BJ (cell line): ENCODE measurements around the gene ALDOB. TPM values are rescaled to one million over a fixed set of nuclear protein-coding genes. Genes with fewer than 3 reads are reported as not detected.

Experiments
- CTCF ChIA-PET: fragments of 350-600 bp; formaldehyde crosslinking; extraction: SDS; loops from one replicate; lab custom pipeline; 2021; ENCODE audit warnings: antibody characterized with exemption, inconsistent platforms; lab: Yijun Ruan, JAX
- POLR2A ChIA-PET: fragments of 300-600 bp; sonication (Branson Sonifier 250); formaldehyde crosslinking; extraction: SDS; loops from one replicate; lab custom pipeline; 2021; ENCODE audit warnings: antibody characterized with exemption; lab: Charles Lee
- DNase-seq: peaks from one replicate; pipeline ENCODE4 v3.0.0-alpha.2; 2011; ENCODE audit warnings: low read depth
- H3K27me3 ChIP-seq: 2 replicates; pipeline ENCODE4 v1.6.0; 2011; ENCODE audit warnings: low read length; ENCODE audit not compliant: control insufficient read depth, insufficient read depth
- H3K36me3 ChIP-seq: 2 replicates; pipeline ENCODE4 v1.5.1; 2011; ENCODE audit warnings: low read length; ENCODE audit not compliant: control insufficient read depth, insufficient read depth
- H3K4me3 ChIP-seq: 2 replicates; pipeline ENCODE4 v1.5.1; 2011; ENCODE audit warnings: low read depth, mild to moderate bottlenecking, control low read depth, low read length
- CTCF ChIP-seq: IDR thresholded peaks from 2 replicates; pipeline ENCODE4 v1.5.1; 2011; ENCODE audit warnings: low read depth, mild to moderate bottlenecking, control low read depth, inconsistent platforms, low read length, moderate library complexity; ENCODE audit not compliant: insufficient read depth
- polyA plus RNA-seq: library from polyadenylated mRNA; depleted of rRNA; stranded (reverse); fragments of >200 nt; gene quantifications from 2 replicates; pipeline ENCODE4 v1.2.3, GENCODE V29; 2011

Gene ALDOB
- polyA plus RNA-seq, 1 experiment = not detected

GRCh38 chr9:101453776-101454570 is 18.4 kb upstream of the ALDOB start:
- ChIA-PET POLR2A (no interaction called here), CTCF (interaction anchor here (1.0 to 24.3 kb wide), 2 partner anchors 12 to 73 kb away, joined by 3 to 490 read pairs; partner anchors contain the start of gene RNF20)
- TF ChIP-seq CTCF = no peak
- H3K4me3 ChIP-seq = no peak overlapping the region
- no peak for DNase-seq
- no peaks in the 10 kb centered on the region for H3K27me3 ChIP-seq
- no peaks in the 10 kb centered on the region for H3K36me3 ChIP-seq

DNA sequence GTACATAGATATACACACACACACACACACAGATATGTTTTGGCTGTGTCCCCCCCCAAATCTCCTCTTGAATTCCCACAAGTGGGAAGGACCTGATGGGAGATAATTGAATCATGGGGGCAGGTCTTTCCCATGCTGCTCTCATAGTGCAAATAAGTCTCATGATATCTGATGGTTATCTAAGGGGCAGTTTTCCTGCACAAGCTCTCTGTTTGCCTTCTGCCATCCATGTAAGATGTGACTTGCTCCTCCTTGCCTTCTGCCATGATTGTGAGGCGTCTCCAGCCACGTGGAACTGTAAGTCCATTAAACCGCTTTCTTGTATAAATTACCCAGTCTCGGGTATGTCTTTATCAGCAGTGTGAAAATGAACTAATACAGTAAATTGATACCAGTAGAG is 15.9 kb upstream of the ALDOB start:
- no peak overlapping the region for H3K4me3 ChIP-seq
- TF ChIP-seq CTCF = no peak
- H3K27me3 ChIP-seq = peaks cover 2% of the 10 kb centered on the region; the same call in 1 of the 2 replicates
- POLR2A ChIA-PET = no interaction called here
- no peak for DNase-seq
- CTCF ChIA-PET = interaction anchor here (1.3 kb wide), 2 partner anchors 10 to 105 kb away, joined by 3 read pairs; no protein-coding TSS in a partner anchor
- no peaks in the 10 kb centered on the region for H3K36me3 ChIP-seq

GRCh38 chr9:101450931-101451330 is 15.4 kb upstream of the ALDOB start:
- no peak overlapping the region for H3K4me3 ChIP-seq
- no peaks in the 10 kb centered on the region for H3K36me3 ChIP-seq
- TF ChIP-seq CTCF = no peak
- POLR2A ChIA-PET = no interaction called here
- CTCF ChIA-PET = interaction anchor here (1.3 to 3.0 kb wide), 3 partner anchors 10 to 106 kb away, joined by 3 to 21 read pairs (median 3); no protein-coding TSS in a partner anchor
- DNase-seq = no peak
- peaks cover 2% of the 10 kb centered on the region; the same call in 1 of the 2 replicates for H3K27me3 ChIP-seq

GRCh38 chr9:101449071-101449721 is 13.6 kb upstream of the ALDOB start:
- DNase-seq = no peak
- H3K27me3 ChIP-seq = peaks cover 2% of the 10 kb centered on the region; the same call in 1 of the 2 replicates
- CTCF ChIA-PET = interaction anchor here (0.6 to 3.0 kb wide), 29 partner anchors 9 to 140 kb away, joined by 3 to 21 read pairs (median 5); partner anchors contain the start of gene RNF20
- no peaks in the 10 kb centered on the region for H3K36me3 ChIP-seq
- POLR2A ChIA-PET = no interaction called here
- H3K4me3 ChIP-seq = peak overlapping the region; percentile 70
- TF ChIP-seq CTCF = peak; percentile 71

GRCh38 chr9:101448680-101449070 is 13.1 kb upstream of the ALDOB start:
- CTCF ChIA-PET = interaction anchor here (0.8 to 3.0 kb wide), 27 partner anchors 9 to 141 kb away, joined by 3 to 21 read pairs (median 5); partner anchors contain the start of gene RNF20
- no peak for TF ChIP-seq CTCF
- POLR2A ChIA-PET = no interaction called here
- peaks cover 2% of the 10 kb centered on the region; the same call in 1 of the 2 replicates for H3K27me3 ChIP-seq
- no peak for DNase-seq
- no peak overlapping the region; the same call in 1 of the 2 replicates for H3K4me3 ChIP-seq
- H3K36me3 ChIP-seq = no peaks in the 10 kb centered on the region
